SU-DHL-6 (cell line): Measurements from ENCODE around the gene ACY1.

Experiments
- CTCF ChIP-seq: fragments of 200-600 bp; sonication (generic); IDR thresholded peaks from one replicate; pipeline ENCODE4 v1.5.1; 2017; ENCODE audit warnings: antibody characterized with exemption, mild to moderate bottlenecking, low read length, moderate library complexity; ENCODE audit not compliant: insufficient read depth, poor library complexity, severe bottlenecking
- EZH2phosphoT487 ChIP-seq: fragments of 200-600 bp; sonication (generic), shearing (Covaris generic); conservative IDR thresholded peaks from 2 replicates; pipeline ENCODE4 v1.6.1; 2018; ENCODE audit warnings: mild to moderate bottlenecking, antibody characterized with exemption, low read length, moderate library complexity, mixed read lengths

GRCh38 chr3:52034651-52035050 lies 51.3 kb downstream of the ACY1 start:
- TF ChIP-seq CTCF (no peak), EZH2phosphoT487 (no peak)
